GM23338 (cell line): ENCODE measurements around the gene EDAR.

Source experiments
- CREB1 ChIP-seq: fragments of 250-450 bp; sonication (Bioruptor Pico); IDR thresholded peaks from 2 replicates; pipeline ENCODE4 v1.5.0; 2020; ENCODE audit warnings: low read depth, mild to moderate bottlenecking, moderate library complexity
- CTCF ChIP-seq, 2 experiments: fragments of 200-600 bp in 1 of 2; sonication (generic) in 1 of 2; conservative IDR thresholded peaks; 2 replicates each; pipeline versions ENCODE4 v1.5.1 to v1.6.1; 2016 to 2017; ENCODE audit warnings: antibody characterized with exemption in 2 of 2, low read depth in 2 of 2, mild to moderate bottlenecking in 2 of 2, moderate library complexity in 1 of 2
- EZH2 ChIP-seq: fragments of 200-600 bp; sonication (generic); IDR thresholded peaks from one replicate; pipeline ENCODE4 v1.8.0; 2017; ENCODE audit warnings: antibody characterized with exemption, mild to moderate bottlenecking, low read depth; ENCODE audit not compliant: unreplicated experiment
- EZH2phosphoT487 ChIP-seq: fragments of 200-600 bp; sonication (generic); IDR thresholded peaks from one replicate; pipeline ENCODE4 v1.8.1; 2018; ENCODE audit warnings: antibody characterized with exemption; ENCODE audit not compliant: unreplicated experiment
- JUNB ChIP-seq: IDR thresholded peaks from one replicate; pipeline ENCODE4 v1.6.1; 2016; ENCODE audit warnings: antibody characterized with exemption; ENCODE audit not compliant: unreplicated experiment
- NANOG ChIP-seq: IDR thresholded peaks from 2 replicates; pipeline ENCODE4 v1.6.1; 2016; ENCODE audit warnings: antibody characterized with exemption, borderline replicate concordance
- POLR2AphosphoS5 ChIP-seq: IDR thresholded peaks from 2 replicates; pipeline ENCODE4 v1.6.1; 2016; ENCODE audit warnings: antibody characterized with exemption, low read depth
- STAT1 ChIP-seq: IDR thresholded peaks from one replicate; pipeline ENCODE4 v1.6.1; 2016; ENCODE audit warnings: antibody characterized with exemption; ENCODE audit not compliant: unreplicated experiment
- ZNF114 ChIP-seq: fragments of 250-450 bp; sonication (Bioruptor Pico); IDR thresholded peaks from 2 replicates; pipeline ENCODE4 v1.5.0; 2020; ENCODE audit warnings: mild to moderate bottlenecking, moderate library complexity
- ZNF331 ChIP-seq: fragments of 250-450 bp; sonication (Bioruptor Pico); IDR thresholded peaks from 2 replicates; pipeline ENCODE4 v1.5.0; 2020; ENCODE audit warnings: low read depth, mild to moderate bottlenecking, moderate library complexity
- TF ChIP-seq, protein P1 (sequence below): IDR thresholded peaks from 2 replicates; pipeline ENCODE4 v1.6.1; 2016; ENCODE audit warnings: antibody characterized with exemption
- TF ChIP-seq, protein P2 (sequence below): IDR thresholded peaks from one replicate; pipeline ENCODE4 v1.6.1; 2018; ENCODE audit warnings: antibody characterized with exemption; ENCODE audit not compliant: unreplicated experiment
- TF ChIP-seq, protein P3 (sequence below): fragments of 250-450 bp; sonication (Bioruptor Pico); IDR thresholded peaks from 2 replicates; pipeline ENCODE4 v1.5.0; 2020; ENCODE audit warnings: mild to moderate bottlenecking, moderate library complexity

DNA sequence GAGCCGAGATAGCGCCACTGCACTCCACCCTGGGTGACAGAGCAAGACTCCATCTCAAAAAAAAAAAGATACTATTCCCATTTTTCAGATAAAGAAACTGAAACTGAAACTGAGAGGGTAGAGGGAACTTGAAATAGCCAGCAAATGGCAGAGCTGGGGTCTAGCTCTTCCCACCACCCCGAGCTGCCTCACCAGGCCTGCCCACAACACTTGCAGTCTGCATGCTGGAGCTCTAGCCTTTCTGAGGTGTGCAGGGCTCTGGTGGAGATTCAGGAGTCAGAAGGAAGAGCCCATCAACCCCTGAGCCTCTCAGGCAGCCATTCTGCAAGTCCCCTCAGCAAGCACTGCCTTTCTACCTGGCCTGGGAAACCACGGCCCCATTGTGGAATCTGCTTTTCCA is 14.3 kb downstream of the EDAR start:
- no peak for TF ChIP-seq EZH2
- TF ChIP-seq CTCF (conservative IDR thresholded peaks at IDR 0.05; ENCODE audit: low read depth in 2 of 2) = no peak
- TF ChIP-seq, protein P1, sequence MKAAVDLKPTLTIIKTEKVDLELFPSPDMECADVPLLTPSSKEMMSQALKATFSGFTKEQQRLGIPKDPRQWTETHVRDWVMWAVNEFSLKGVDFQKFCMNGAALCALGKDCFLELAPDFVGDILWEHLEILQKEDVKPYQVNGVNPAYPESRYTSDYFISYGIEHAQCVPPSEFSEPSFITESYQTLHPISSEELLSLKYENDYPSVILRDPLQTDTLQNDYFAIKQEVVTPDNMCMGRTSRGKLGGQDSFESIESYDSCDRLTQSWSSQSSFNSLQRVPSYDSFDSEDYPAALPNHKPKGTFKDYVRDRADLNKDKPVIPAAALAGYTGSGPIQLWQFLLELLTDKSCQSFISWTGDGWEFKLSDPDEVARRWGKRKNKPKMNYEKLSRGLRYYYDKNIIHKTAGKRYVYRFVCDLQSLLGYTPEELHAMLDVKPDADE = no peak
- no peak for TF ChIP-seq STAT1
- TF ChIP-seq POLR2AphosphoS5 = no peak
- TF ChIP-seq ZNF331 (CRISPR knock-in tag) = no peak
- TF ChIP-seq JUNB = no peak
- no peak for TF ChIP-seq EZH2phosphoT487
- TF ChIP-seq, protein P2, sequence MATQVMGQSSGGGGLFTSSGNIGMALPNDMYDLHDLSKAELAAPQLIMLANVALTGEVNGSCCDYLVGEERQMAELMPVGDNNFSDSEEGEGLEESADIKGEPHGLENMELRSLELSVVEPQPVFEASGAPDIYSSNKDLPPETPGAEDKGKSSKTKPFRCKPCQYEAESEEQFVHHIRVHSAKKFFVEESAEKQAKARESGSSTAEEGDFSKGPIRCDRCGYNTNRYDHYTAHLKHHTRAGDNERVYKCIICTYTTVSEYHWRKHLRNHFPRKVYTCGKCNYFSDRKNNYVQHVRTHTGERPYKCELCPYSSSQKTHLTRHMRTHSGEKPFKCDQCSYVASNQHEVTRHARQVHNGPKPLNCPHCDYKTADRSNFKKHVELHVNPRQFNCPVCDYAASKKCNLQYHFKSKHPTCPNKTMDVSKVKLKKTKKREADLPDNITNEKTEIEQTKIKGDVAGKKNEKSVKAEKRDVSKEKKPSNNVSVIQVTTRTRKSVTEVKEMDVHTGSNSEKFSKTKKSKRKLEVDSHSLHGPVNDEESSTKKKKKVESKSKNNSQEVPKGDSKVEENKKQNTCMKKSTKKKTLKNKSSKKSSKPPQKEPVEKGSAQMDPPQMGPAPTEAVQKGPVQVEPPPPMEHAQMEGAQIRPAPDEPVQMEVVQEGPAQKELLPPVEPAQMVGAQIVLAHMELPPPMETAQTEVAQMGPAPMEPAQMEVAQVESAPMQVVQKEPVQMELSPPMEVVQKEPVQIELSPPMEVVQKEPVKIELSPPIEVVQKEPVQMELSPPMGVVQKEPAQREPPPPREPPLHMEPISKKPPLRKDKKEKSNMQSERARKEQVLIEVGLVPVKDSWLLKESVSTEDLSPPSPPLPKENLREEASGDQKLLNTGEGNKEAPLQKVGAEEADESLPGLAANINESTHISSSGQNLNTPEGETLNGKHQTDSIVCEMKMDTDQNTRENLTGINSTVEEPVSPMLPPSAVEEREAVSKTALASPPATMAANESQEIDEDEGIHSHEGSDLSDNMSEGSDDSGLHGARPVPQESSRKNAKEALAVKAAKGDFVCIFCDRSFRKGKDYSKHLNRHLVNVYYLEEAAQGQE = no peak
- TF ChIP-seq CREB1 = no peak
- TF ChIP-seq ZNF114 = no peak
- TF ChIP-seq NANOG = no peak
- TF ChIP-seq, protein P3, sequence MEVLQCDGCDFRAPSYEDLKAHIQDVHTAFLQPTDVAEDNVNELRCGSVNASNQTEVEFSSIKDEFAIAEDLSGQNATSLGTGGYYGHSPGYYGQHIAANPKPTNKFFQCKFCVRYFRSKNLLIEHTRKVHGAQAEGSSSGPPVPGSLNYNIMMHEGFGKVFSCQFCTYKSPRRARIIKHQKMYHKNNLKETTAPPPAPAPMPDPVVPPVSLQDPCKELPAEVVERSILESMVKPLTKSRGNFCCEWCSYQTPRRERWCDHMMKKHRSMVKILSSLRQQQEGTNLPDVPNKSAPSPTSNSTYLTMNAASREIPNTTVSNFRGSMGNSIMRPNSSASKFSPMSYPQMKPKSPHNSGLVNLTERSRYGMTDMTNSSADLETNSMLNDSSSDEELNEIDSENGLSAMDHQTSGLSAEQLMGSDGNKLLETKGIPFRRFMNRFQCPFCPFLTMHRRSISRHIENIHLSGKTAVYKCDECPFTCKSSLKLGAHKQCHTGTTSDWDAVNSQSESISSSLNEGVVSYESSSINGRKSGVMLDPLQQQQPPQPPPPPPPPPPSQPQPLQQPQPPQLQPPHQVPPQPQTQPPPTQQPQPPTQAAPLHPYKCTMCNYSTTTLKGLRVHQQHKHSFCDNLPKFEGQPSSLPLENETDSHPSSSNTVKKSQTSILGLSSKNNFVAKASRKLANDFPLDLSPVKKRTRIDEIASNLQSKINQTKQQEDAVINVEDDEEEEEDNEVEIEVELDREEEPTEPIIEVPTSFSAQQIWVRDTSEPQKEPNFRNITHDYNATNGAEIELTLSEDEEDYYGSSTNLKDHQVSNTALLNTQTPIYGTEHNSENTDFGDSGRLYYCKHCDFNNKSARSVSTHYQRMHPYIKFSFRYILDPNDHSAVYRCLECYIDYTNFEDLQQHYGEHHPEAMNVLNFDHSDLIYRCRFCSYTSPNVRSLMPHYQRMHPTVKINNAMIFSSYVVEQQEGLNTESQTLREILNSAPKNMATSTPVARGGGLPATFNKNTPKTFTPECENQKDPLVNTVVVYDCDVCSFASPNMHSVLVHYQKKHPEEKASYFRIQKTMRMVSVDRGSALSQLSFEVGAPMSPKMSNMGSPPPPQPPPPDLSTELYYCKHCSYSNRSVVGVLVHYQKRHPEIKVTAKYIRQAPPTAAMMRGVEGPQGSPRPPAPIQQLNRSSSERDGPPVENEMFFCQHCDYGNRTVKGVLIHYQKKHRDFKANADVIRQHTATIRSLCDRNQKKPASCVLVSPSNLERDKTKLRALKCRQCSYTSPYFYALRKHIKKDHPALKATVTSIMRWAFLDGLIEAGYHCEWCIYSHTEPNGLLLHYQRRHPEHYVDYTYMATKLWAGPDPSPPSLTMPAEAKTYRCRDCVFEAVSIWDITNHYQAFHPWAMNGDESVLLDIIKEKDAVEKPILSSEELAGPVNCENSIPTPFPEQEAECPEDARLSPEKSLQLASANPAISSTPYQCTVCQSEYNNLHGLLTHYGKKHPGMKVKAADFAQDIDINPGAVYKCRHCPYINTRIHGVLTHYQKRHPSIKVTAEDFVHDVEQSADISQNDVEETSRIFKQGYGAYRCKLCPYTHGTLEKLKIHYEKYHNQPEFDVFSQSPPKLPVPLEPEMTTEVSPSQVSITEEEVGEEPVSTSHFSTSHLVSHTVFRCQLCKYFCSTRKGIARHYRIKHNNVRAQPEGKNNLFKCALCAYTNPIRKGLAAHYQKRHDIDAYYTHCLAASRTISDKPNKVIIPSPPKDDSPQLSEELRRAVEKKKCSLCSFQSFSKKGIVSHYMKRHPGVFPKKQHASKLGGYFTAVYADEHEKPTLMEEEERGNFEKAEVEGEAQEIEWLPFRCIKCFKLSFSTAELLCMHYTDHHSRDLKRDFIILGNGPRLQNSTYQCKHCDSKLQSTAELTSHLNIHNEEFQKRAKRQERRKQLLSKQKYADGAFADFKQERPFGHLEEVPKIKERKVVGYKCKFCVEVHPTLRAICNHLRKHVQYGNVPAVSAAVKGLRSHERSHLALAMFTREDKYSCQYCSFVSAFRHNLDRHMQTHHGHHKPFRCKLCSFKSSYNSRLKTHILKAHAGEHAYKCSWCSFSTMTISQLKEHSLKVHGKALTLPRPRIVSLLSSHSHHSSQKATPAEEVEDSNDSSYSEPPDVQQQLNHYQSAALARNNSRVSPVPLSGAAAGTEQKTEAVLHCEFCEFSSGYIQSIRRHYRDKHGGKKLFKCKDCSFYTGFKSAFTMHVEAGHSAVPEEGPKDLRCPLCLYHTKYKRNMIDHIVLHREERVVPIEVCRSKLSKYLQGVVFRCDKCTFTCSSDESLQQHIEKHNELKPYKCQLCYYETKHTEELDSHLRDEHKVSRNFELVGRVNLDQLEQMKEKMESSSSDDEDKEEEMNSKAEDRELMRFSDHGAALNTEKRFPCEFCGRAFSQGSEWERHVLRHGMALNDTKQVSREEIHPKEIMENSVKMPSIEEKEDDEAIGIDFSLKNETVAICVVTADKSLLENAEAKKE (CRISPR knock-in tag) = no peak
